HEK293 (cell line): ENCODE results near the gene MSI1.

Experiments used
- CTCF ChIA-PET: fragments of 350-600 bp; formaldehyde crosslinking; extraction: SDS; loops from one replicate; lab custom pipeline; 2021; ENCODE audit warnings: antibody characterized with exemption; lab: Yijun Ruan, JAX
- POLR2A ChIA-PET: fragments of 300-600 bp; formaldehyde crosslinking; extraction: SDS; loops from one replicate; lab custom pipeline; 2020; ENCODE audit warnings: antibody characterized with exemption, inconsistent platforms; lab: Yijun Ruan, JAX
- H3K27ac ChIP-seq: fragments of 200-500 bp; sonication (Bioruptor generic); 2 replicates; pipeline ENCODE4 v1.5.1; 2014; ENCODE audit warnings: low read depth, low read length, control low read depth, inconsistent platforms; ENCODE audit errors: extremely low read depth
- H3K36me3 ChIP-seq, 2 experiments: fragments of 200-500 bp in 1 of 2; sonication (Bioruptor generic) in 1 of 2; 1 replicate in 1 of 2; 2 replicates in 1 of 2; pipeline ENCODE4 v1.5.1; 2014 to 2017; ENCODE audit warnings: inconsistent platforms in 2 of 2, low read length in 2 of 2; ENCODE audit not compliant: control insufficient read depth in 2 of 2, insufficient read depth in 1 of 2
- H3K4me1 ChIP-seq: fragments of 200-500 bp; sonication (Bioruptor generic); 2 replicates; pipeline ENCODE4 v1.5.1; 2014; ENCODE audit warnings: mild to moderate bottlenecking, low read length, inconsistent platforms; ENCODE audit not compliant: control insufficient read depth, insufficient read depth
- H3K4me3 ChIP-seq: 2 replicates; pipeline ENCODE4 v1.5.1; 2011; ENCODE audit warnings: low read depth, mild to moderate bottlenecking, control low read depth, low read length, moderate library complexity
- H3K9me3 ChIP-seq: fragments of 200-500 bp; sonication (Bioruptor generic); 2 replicates; pipeline ENCODE4 v1.5.1; 2014; ENCODE audit warnings: low read depth, low read length, inconsistent platforms; ENCODE audit not compliant: control insufficient read depth, insufficient read depth
- HOXC10 ChIP-seq: sonication (generic); formaldehyde crosslinking; IDR thresholded peaks from 2 replicates; pipeline ENCODE4 v1.8.1; 2023; ENCODE audit warnings: mild to moderate bottlenecking, missing genetic modification reagents
- HOXD13 ChIP-seq: sonication (generic); formaldehyde crosslinking; IDR thresholded peaks from 2 replicates; pipeline ENCODE4 v1.8.0; 2022; ENCODE audit warnings: missing genetic modification reagents, borderline replicate concordance
- MYNN ChIP-seq: fragments of 450-650 bp; formaldehyde crosslinking; IDR thresholded peaks from 2 replicates; pipeline ENCODE4 v1.5.1; 2016; ENCODE audit warnings: missing biosample characterization, missing genetic modification characterization, borderline replicate concordance
- SCRT2 ChIP-seq: fragments of 450-650 bp; formaldehyde crosslinking; IDR thresholded peaks from 2 replicates; pipeline ENCODE4 v1.5.1; 2016; ENCODE audit warnings: missing biosample characterization, missing genetic modification characterization
- ZNF114 ChIP-seq: fragments of 450-650 bp; formaldehyde crosslinking; IDR thresholded peaks from 2 replicates; pipeline ENCODE4 v1.5.0; 2017; ENCODE audit warnings: missing biosample characterization, missing genetic modification characterization
- ZNF311 ChIP-seq: fragments of 450-650 bp; formaldehyde crosslinking; IDR thresholded peaks from 2 replicates; pipeline ENCODE4 v1.5.1; 2017; ENCODE audit warnings: missing biosample characterization, missing genetic modification characterization, borderline replicate concordance
- ZNF423 ChIP-seq: fragments of 450-650 bp; formaldehyde crosslinking; IDR thresholded peaks from 2 replicates; pipeline ENCODE4 v1.5.1; 2016; ENCODE audit warnings: missing biosample characterization, missing genetic modification characterization
- ZNF513 ChIP-seq: fragments of 450-650 bp; IDR thresholded peaks from 2 replicates; pipeline ENCODE4 v1.5.1; 2018; ENCODE audit warnings: missing biosample characterization, missing genetic modification characterization
- ZNF555 ChIP-seq: fragments of 450-650 bp; formaldehyde crosslinking; conservative IDR thresholded peaks from 2 replicates; pipeline ENCODE4 v1.5.1; 2017; ENCODE audit warnings: missing biosample characterization, mild to moderate bottlenecking, missing genetic modification characterization, inconsistent platforms
- ZNF610 ChIP-seq: fragments of 450-650 bp; formaldehyde crosslinking; IDR thresholded peaks from 2 replicates; pipeline ENCODE4 v1.5.1; 2016; ENCODE audit warnings: missing biosample characterization, missing genetic modification characterization, borderline replicate concordance
- ZNF677 ChIP-seq: fragments of 450-650 bp; IDR thresholded peaks from 2 replicates; pipeline ENCODE4 v1.5.0; 2018; ENCODE audit warnings: missing biosample characterization, mild to moderate bottlenecking, missing genetic modification characterization, moderate library complexity
- TF ChIP-seq, protein P1 (sequence below): fragments of 450-650 bp; formaldehyde crosslinking; IDR thresholded peaks from 2 replicates; pipeline ENCODE4 v1.5.1; 2016; ENCODE audit warnings: missing biosample characterization, missing genetic modification characterization
- TF ChIP-seq, protein P2 (sequence below): fragments of 450-650 bp; formaldehyde crosslinking; IDR thresholded peaks from 2 replicates; pipeline ENCODE4 v1.5.0; 2017; ENCODE audit warnings: missing biosample characterization, missing genetic modification characterization, borderline replicate concordance
- TF ChIP-seq, protein P3 (sequence below): fragments of 450-650 bp; formaldehyde crosslinking; IDR thresholded peaks from 2 replicates; pipeline ENCODE4 v1.5.1; 2016; ENCODE audit warnings: missing biosample characterization, missing genetic modification characterization

The MSI1 gene

GRCh38 chr12:120399531-120399930 lies 30.6 kb upstream of the MSI1 start (continued):
- TF ChIP-seq, protein P1, sequence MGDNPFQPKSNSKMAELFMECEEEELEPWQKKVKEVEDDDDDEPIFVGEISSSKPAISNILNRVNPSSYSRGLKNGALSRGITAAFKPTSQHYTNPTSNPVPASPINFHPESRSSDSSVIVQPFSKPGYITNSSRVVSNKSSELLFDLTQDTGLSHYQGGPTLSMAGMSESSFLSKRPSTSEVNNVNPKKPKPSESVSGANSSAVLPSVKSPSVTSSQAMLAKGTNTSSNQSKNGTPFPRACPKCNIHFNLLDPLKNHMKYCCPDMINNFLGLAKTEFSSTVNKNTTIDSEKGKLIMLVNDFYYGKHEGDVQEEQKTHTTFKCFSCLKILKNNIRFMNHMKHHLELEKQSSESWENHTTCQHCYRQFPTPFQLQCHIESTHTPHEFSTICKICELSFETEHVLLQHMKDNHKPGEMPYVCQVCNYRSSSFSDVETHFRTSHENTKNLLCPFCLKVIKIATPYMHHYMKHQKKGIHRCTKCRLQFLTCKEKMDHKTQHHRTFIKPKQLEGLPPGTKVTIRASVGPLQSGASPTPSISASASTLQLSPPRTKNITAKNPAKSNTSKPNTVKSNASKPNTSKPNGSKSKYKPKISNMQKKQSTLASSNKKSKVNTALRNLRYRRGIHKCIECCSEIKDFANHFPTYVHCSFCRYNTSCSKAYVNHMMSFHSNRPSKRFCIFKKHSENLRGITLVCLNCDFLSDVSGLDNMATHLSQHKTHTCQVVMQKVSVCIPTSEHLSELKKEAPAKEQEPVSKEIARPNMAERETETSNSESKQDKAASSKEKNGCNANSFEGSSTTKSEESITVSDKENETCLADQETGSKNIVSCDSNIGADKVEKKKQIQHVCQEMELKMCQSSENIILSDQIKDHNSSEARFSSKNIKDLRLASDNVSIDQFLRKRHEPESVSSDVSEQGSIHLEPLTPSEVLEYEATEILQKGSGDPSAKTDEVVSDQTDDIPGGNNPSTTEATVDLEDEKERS (tag by site-specific recombination): no peak
- TF ChIP-seq ZNF677: no peak
- TF ChIP-seq ZNF311 (tag by site-specific recombination): no peak
- no peak for TF ChIP-seq MYNN (tag by site-specific recombination)

GRCh38 chr12:120397824-120398540 lies 29.0 kb upstream of the MSI1 start:
- peaks cover 3% of the 10 kb centered on the region; the same call in 1 of the 2 replicates for H3K4me1 ChIP-seq
- TF ChIP-seq ZNF423 (tag by site-specific recombination) (no peak), HOXD13 (CRISPR knock-in tag) (no peak), ZNF114 (tag by site-specific recombination) (no peak), SCRT2 (tag by site-specific recombination) (no peak), ZNF555 (tag by site-specific recombination) (no peak), ZNF513 (no peak), HOXC10 (CRISPR knock-in tag) (no peak), ZNF610 (tag by site-specific recombination) (no peak)
- TF ChIP-seq, protein P2, sequence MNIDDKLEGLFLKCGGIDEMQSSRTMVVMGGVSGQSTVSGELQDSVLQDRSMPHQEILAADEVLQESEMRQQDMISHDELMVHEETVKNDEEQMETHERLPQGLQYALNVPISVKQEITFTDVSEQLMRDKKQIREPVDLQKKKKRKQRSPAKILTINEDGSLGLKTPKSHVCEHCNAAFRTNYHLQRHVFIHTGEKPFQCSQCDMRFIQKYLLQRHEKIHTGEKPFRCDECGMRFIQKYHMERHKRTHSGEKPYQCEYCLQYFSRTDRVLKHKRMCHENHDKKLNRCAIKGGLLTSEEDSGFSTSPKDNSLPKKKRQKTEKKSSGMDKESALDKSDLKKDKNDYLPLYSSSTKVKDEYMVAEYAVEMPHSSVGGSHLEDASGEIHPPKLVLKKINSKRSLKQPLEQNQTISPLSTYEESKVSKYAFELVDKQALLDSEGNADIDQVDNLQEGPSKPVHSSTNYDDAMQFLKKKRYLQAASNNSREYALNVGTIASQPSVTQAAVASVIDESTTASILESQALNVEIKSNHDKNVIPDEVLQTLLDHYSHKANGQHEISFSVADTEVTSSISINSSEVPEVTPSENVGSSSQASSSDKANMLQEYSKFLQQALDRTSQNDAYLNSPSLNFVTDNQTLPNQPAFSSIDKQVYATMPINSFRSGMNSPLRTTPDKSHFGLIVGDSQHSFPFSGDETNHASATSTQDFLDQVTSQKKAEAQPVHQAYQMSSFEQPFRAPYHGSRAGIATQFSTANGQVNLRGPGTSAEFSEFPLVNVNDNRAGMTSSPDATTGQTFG (tag by site-specific recombination): no peak
- TF ChIP-seq, protein P3, sequence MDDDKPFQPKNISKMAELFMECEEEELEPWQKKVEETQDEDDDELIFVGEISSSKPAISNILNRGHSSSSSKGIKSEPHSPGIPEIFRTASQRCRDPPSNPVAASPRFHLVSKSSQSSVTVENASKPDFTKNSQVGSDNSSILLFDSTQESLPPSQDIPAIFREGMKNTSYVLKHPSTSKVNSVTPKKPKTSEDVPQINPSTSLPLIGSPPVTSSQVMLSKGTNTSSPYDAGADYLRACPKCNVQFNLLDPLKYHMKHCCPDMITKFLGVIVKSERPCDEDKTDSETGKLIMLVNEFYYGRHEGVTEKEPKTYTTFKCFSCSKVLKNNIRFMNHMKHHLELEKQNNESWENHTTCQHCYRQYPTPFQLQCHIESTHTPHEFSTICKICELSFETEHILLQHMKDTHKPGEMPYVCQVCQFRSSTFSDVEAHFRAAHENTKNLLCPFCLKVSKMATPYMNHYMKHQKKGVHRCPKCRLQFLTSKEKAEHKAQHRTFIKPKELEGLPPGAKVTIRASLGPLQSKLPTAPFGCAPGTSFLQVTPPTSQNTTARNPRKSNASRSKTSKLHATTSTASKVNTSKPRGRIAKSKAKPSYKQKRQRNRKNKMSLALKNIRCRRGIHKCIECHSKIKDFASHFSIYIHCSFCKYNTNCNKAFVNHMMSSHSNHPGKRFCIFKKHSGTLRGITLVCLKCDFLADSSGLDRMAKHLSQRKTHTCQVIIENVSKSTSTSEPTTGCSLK (tag by site-specific recombination): no peak
- TF ChIP-seq, all 188 proteins: peak for 0
- POLR2A ChIA-PET: no interaction called here
- H3K36me3 ChIP-seq: no peaks in the 10 kb centered on the region
- no peaks in the 10 kb centered on the region for H3K9me3 ChIP-seq
- CTCF ChIA-PET: no interaction called here
- H3K27ac ChIP-seq: no peak overlapping the region
- no peak overlapping the region for H3K4me3 ChIP-seq
